ENCODE measurements around the gene SLC7A6.

SLC7A6 gene

GRCh38 chr16:68289621-68290329 is 25.4 kb downstream of the SLC7A6 start:
- no peak for TF ChIP-seq BACH2 (CRISPR knock-in tag; IDR thresholded peaks at IDR 0.05; ENCODE audit: borderline replicate concordance)
- no peak for TF ChIP-seq ZNF565 (CRISPR knock-in tag; conservative IDR thresholded peaks at IDR 0.05; ENCODE audit: low read depth)
- no peak for TF ChIP-seq ESRRG (CRISPR knock-in tag; IDR thresholded peaks at IDR 0.05)
- no peak for TF ChIP-seq POU6F1 (CRISPR knock-in tag; IDR thresholded peaks at IDR 0.05; ENCODE audit: borderline replicate concordance, low read depth)
- no peak for TF ChIP-seq ZC3H10 (CRISPR knock-in tag; IDR thresholded peaks at IDR 0.05)
- TF ChIP-seq TOX (CRISPR knock-in tag; IDR thresholded peaks at IDR 0.05; ENCODE audit: borderline replicate concordance) = no peak
- TF ChIP-seq ZFP30 (CRISPR knock-in tag; IDR thresholded peaks at IDR 0.05) = no peak
- no peak for TF ChIP-seq CSDC2 (CRISPR knock-in tag; IDR thresholded peaks at IDR 0.05)
- TF ChIP-seq ARNTL (CRISPR knock-in tag; IDR thresholded peaks at IDR 0.05; ENCODE audit: borderline replicate concordance, low read depth) = no peak
- ATAC-seq = no peak; the same call in 2 of the 3 replicates

GRCh38 chr16:68290450-68290849 is 26.1 kb downstream of the SLC7A6 start:
- TF ChIP-seq ZNF70 (CRISPR knock-in tag; IDR thresholded peaks at IDR 0.05) (no peak), PPARA (CRISPR knock-in tag; IDR thresholded peaks at IDR 0.05; ENCODE audit: borderline replicate concordance) (no peak), SNAI2 (CRISPR knock-in tag; IDR thresholded peaks at IDR 0.05) (no peak), GLIS3 (CRISPR knock-in tag; IDR thresholded peaks at IDR 0.05) (no peak), TOX (CRISPR knock-in tag; IDR thresholded peaks at IDR 0.05; ENCODE audit: borderline replicate concordance) (no peak), ARNTL (CRISPR knock-in tag; IDR thresholded peaks at IDR 0.05; ENCODE audit: borderline replicate concordance, low read depth) (no peak), PATZ1 (CRISPR knock-in tag; IDR thresholded peaks at IDR 0.05; ENCODE audit: borderline replicate concordance) (no peak), ZC3H10 (CRISPR knock-in tag; IDR thresholded peaks at IDR 0.05) (no peak), OSR1 (CRISPR knock-in tag; IDR thresholded peaks at IDR 0.05) (no peak), CREB5 (CRISPR knock-in tag; IDR thresholded peaks at IDR 0.05; ENCODE audit: low read depth) (no peak), CSRNP3 (CRISPR knock-in tag; IDR thresholded peaks at IDR 0.05) (no peak), RARB (CRISPR knock-in tag; IDR thresholded peaks at IDR 0.05) (no peak), TSHZ2 (CRISPR knock-in tag; IDR thresholded peaks at IDR 0.05) (no peak), ISL1 (CRISPR knock-in tag; IDR thresholded peaks at IDR 0.05) (no peak), POU6F1 (CRISPR knock-in tag; IDR thresholded peaks at IDR 0.05; ENCODE audit: borderline replicate concordance, low read depth) (no peak), TCF4 (CRISPR knock-in tag; IDR thresholded peaks at IDR 0.05; ENCODE audit: borderline replicate concordance) (no peak)
- ATAC-seq = no peak

Measured in SK-N-SH treated with all-trans-retinoic acid at 6 μM for 48 hours (cell line).